Central memory CD8-positive, alpha-beta T cell (primary cell): ENCODE measurements around the gene HS6ST3.
"Not testable (repeated sequence)": the region's sequence is repeated elsewhere in the genome, so short reads cannot be mapped to it uniquely, and the experiment has no call there.

Source experiments
- ATAC-seq: fragments of 150-1000 bp; cut with Tn5 transposase; replicated peaks from 2 replicates; pipeline ENCODE4 v1.10.0; 2022; ENCODE audit warnings: mild to moderate bottlenecking, moderate FRiP score, moderate number of reproducible peaks; ENCODE audit not compliant: poor library complexity, severe bottlenecking; ENCODE audit errors: extremely low read depth
- DNase-seq, 2 donors: peaks; one replicate each; pipeline ENCODE4 v3.0.0; 2021; ENCODE audit warnings: low spot score in 2 of 2
- H3K27ac Mint-ChIP-seq: one replicate; pipeline ENCODE4 v1.8.0; 2022; ENCODE audit warnings: low read depth, mild to moderate bottlenecking, moderate library complexity, mixed read lengths
- H3K27me3 Mint-ChIP-seq: one replicate; pipeline ENCODE4 v1.8.0; 2022; ENCODE audit warnings: mixed read lengths
- H3K36me3 Mint-ChIP-seq: one replicate; pipeline ENCODE4 v1.8.0; 2022; ENCODE audit warnings: mild to moderate bottlenecking, moderate library complexity, mixed read lengths; ENCODE audit not compliant: insufficient read depth
- H3K4me1 Mint-ChIP-seq: one replicate; pipeline ENCODE4 v1.8.0; 2022; ENCODE audit warnings: mixed read lengths
- H3K4me3 Mint-ChIP-seq: one replicate; pipeline ENCODE4 v1.8.0; 2022; ENCODE audit warnings: mild to moderate bottlenecking, moderate library complexity, mixed read lengths
- H3K9me3 Mint-ChIP-seq: one replicate; pipeline ENCODE4 v1.8.0; 2022; ENCODE audit warnings: mixed read lengths

HS6ST3 gene

DNA sequence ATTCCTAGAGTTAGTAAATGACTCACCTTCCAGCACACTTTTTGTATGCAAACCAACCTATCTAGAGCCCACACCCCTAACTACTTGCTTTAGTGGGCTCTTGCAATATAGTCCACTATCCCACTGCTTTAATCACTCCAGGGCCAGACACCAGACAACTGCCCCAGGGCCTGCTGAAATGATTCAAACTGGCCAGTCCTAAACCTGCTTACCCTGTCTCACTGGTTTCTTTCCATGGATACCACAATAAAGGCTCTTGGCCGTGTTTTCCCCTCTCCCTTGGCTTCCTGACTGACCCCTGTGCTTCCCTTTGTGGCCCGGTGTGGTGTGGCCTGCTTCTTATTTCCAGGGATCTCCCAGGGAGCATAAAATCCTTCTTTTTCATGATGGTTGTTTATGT lies 14.6 kb downstream of the HS6ST3 start:
- Mint-ChIP-seq H3K27me3 (no peaks in the 10 kb centered on the region), H3K9me3 (peaks cover 36% of the 10 kb centered on the region), H3K36me3 (no peaks in the 10 kb centered on the region), H3K4me3 (no peak overlapping the region), H3K27ac (no peak overlapping the region), H3K4me1 (no peaks in the 10 kb centered on the region)
- DNase-seq (no peak), ATAC-seq (no peak)

- not testable (repeated sequence) for H3K27me3 Mint-ChIP-seq, H3K27ac Mint-ChIP-seq, H3K36me3 Mint-ChIP-seq, H3K4me1 Mint-ChIP-seq, DNase-seq, H3K4me3 Mint-ChIP-seq, ATAC-seq
- peaks cover 42% of the 10 kb centered on the region for H3K9me3 Mint-ChIP-seq
Measured at GRCh38 chr13:96108072-96108471, 18.2 kb downstream of the HS6ST3 start.

DNA sequence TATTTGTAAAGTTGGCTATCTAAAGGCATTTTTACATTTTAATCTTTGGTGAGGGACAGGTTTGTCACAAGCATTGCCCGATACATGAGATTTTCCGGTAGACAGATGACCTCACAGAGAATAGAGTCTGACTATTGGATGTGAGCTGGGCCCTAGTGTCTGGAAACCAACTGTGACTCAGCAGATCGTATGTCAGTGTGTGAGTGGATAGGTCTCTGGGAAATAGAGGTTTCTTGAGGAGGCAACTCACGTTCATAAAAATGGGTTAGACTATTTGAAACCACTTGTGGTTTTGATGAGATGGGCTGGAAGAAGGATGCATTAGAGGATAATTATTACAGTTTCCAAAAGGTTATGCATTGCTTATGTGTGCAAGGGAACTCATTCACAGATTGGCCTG lies 19.2 kb downstream of the HS6ST3 start:
- H3K9me3 Mint-ChIP-seq: peaks cover 42% of the 10 kb centered on the region
- DNase-seq (no peak), ATAC-seq (no peak)
- H3K36me3 Mint-ChIP-seq: no peaks in the 10 kb centered on the region
- no peaks in the 10 kb centered on the region for H3K27me3 Mint-ChIP-seq
- no peak overlapping the region for H3K27ac Mint-ChIP-seq
- H3K4me1 Mint-ChIP-seq: no peaks in the 10 kb centered on the region
- H3K4me3 Mint-ChIP-seq: no peak overlapping the region

GRCh38 chr13:96112936-96113335 lies 23.0 kb downstream of the HS6ST3 start:
- Mint-ChIP-seq H3K27me3 (no peaks in the 10 kb centered on the region), H3K9me3 (peaks cover 27% of the 10 kb centered on the region)
- ATAC-seq: no peak

DNA sequence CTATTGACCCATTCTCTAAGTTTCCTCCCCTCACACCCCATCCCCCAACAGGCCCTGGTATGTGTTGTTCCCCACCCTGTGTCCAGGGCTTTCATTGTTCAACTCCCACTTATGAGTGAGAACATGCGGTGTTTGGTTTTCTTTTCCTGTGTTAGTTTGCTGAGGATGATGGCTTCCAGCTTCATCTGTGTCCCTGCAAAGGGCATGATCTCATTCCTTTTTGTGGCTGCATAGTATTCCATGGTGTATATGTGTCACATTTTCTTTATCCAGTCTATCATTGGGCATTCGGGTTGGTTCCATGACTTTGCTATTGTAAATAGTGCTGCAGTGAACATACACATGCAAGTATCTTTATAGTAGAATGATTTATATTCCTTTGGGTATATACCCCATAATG lies 25.5 kb downstream of the HS6ST3 start:
- H3K4me3 Mint-ChIP-seq, H3K4me1 Mint-ChIP-seq, H3K27me3 Mint-ChIP-seq, ATAC-seq, H3K27ac Mint-ChIP-seq, DNase-seq, H3K36me3 Mint-ChIP-seq: not testable (repeated sequence)
- peaks cover 12% of the 10 kb centered on the region for H3K9me3 Mint-ChIP-seq

More at GRCh38 chr13:96112936-96113335, 23.0 kb downstream of the HS6ST3 start:
- DNase-seq: no peak
- Mint-ChIP-seq H3K4me3 (no peak overlapping the region), H3K27ac (no peak overlapping the region), H3K36me3 (no peaks in the 10 kb centered on the region), H3K4me1 (no peaks in the 10 kb centered on the region)

GRCh38 chr13:96119921-96120320 lies 30.0 kb downstream of the HS6ST3 start:
- no peak for DNase-seq
- H3K27me3 Mint-ChIP-seq: no peaks in the 10 kb centered on the region
- H3K36me3 Mint-ChIP-seq: no peaks in the 10 kb centered on the region
- no peak overlapping the region for H3K4me3 Mint-ChIP-seq
- no peak for ATAC-seq
- H3K27ac Mint-ChIP-seq: no peak overlapping the region
- no peaks in the 10 kb centered on the region for H3K4me1 Mint-ChIP-seq
- peaks cover 12% of the 10 kb centered on the region for H3K9me3 Mint-ChIP-seq

DNA sequence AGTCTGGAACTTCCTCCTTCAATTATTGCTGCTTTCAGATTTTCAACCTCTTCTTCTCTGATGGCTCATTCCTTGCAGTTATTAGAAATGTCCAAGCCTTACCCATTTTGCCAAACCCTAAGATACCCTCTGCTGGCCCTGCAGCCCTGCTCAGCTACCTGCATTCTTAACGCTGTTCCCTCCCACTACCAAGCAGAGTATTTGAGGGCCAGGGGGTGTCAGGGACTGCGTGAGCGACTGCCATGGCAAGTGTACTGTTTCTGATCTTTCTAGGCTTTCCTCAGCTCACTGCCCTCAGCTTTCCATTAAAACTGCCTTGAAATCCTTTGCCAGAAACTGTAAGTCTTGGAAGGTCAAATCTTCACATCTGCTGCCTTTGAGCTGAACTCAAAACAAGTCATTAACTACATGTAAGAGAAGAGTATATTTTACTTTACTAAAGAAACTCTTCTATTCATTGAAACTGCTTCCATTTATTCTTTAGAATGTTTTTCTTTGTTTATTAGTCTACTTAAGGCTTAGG lies 41.0 kb downstream of the HS6ST3 start:
- no peak overlapping the region for H3K4me3 Mint-ChIP-seq
- no peak for ATAC-seq
- H3K36me3 Mint-ChIP-seq: no peaks in the 10 kb centered on the region
- H3K27ac Mint-ChIP-seq: no peak overlapping the region
- no peaks in the 10 kb centered on the region for H3K27me3 Mint-ChIP-seq
- no peak for DNase-seq
- no peaks in the 10 kb centered on the region for H3K4me1 Mint-ChIP-seq
- H3K9me3 Mint-ChIP-seq: peaks cover 4% of the 10 kb centered on the region

- DNase-seq (no peak), ATAC-seq (no peak)
- H3K36me3 Mint-ChIP-seq: no peaks in the 10 kb centered on the region
- H3K27me3 Mint-ChIP-seq: no peaks in the 10 kb centered on the region
- peaks cover 14% of the 10 kb centered on the region for H3K9me3 Mint-ChIP-seq
- H3K27ac Mint-ChIP-seq: no peak overlapping the region
- H3K4me1 Mint-ChIP-seq: no peaks in the 10 kb centered on the region
- H3K4me3 Mint-ChIP-seq: no peak overlapping the region
Measured at GRCh38 chr13:96141032-96141431, 51.1 kb downstream of the HS6ST3 start.

DNA sequence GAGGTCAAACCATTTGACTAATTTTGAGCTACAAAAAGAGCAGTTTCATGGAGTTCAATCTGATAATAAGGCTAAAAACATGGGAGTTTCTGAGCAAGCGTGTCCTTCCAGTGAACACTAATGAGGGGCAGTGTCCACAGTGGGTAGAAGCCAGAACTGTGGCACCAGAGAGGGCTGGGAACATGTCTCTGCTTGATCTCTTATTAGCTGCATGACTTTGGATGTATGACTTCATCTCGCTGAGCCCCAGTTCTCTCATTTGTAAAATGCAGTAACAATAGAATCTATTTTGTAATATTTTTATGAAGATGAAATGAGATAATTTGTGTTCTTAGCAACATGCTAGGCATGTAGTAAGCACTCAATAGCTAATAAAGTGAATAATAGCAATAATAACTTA lies 69.8 kb downstream of the HS6ST3 start:
- Mint-ChIP-seq H3K27ac (no peak overlapping the region), H3K4me3 (no peak overlapping the region), H3K27me3 (no peaks in the 10 kb centered on the region), H3K9me3 (peaks cover 18% of the 10 kb centered on the region), H3K36me3 (no peaks in the 10 kb centered on the region), H3K4me1 (no peaks in the 10 kb centered on the region)
- DNase-seq (no peak), ATAC-seq (no peak)

GRCh38 chr13:96161141-96161540 lies 71.2 kb downstream of the HS6ST3 start:
- Mint-ChIP-seq H3K27ac (no peak overlapping the region), H3K36me3 (no peaks in the 10 kb centered on the region), H3K27me3 (no peaks in the 10 kb centered on the region), H3K4me1 (no peaks in the 10 kb centered on the region), H3K9me3 (peaks cover 23% of the 10 kb centered on the region), H3K4me3 (no peak overlapping the region)
- no peak for DNase-seq
- no peak for ATAC-seq

GRCh38 chr13:96165840-96166239 lies 75.9 kb downstream of the HS6ST3 start:
- H3K9me3 Mint-ChIP-seq: peaks cover 21% of the 10 kb centered on the region
- H3K36me3 Mint-ChIP-seq: no peaks in the 10 kb centered on the region
- no peaks in the 10 kb centered on the region for H3K27me3 Mint-ChIP-seq
- H3K4me3 Mint-ChIP-seq: no peak overlapping the region
- no peak for DNase-seq
- ATAC-seq: no peak
- no peak overlapping the region for H3K27ac Mint-ChIP-seq
- no peaks in the 10 kb centered on the region for H3K4me1 Mint-ChIP-seq

GRCh38 chr13:96172066-96172465 lies 82.2 kb downstream of the HS6ST3 start:
- Mint-ChIP-seq H3K27ac (no peak overlapping the region), H3K27me3 (no peaks in the 10 kb centered on the region), H3K4me1 (no peaks in the 10 kb centered on the region), H3K36me3 (no peaks in the 10 kb centered on the region), H3K9me3 (peaks cover 10% of the 10 kb centered on the region), H3K4me3 (no peak overlapping the region)
- DNase-seq: no peak
- ATAC-seq: no peak

DNA sequence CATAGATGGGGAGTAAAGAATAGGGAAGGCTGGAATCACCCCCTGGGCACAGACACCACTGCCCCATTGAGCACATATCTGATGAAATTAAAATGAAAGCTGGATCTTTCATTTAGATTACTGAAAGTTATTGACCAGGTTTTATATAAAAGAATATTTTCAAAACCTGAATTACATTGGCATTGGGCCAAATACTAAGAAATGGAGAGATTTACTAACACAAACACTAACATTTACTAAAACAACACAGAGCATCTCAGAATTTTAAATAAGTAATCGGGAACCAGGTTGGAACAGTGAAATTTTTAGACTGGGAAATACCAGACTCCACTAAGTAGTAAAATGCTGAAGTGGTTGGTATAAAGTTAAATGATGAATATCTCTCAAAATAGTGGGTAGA lies 88.9 kb downstream of the HS6ST3 start:
- H3K4me3 Mint-ChIP-seq: no peak overlapping the region
- H3K27me3 Mint-ChIP-seq: no peaks in the 10 kb centered on the region
- no peak for DNase-seq
- H3K4me1 Mint-ChIP-seq: no peaks in the 10 kb centered on the region
- peaks cover 12% of the 10 kb centered on the region for H3K9me3 Mint-ChIP-seq
- ATAC-seq: no peak
- no peak overlapping the region for H3K27ac Mint-ChIP-seq
- H3K36me3 Mint-ChIP-seq: no peaks in the 10 kb centered on the region

- Mint-ChIP-seq H3K4me1 (no peaks in the 10 kb centered on the region), H3K4me3 (no peak overlapping the region), H3K27me3 (no peaks in the 10 kb centered on the region), H3K36me3 (no peaks in the 10 kb centered on the region), H3K9me3 (peaks cover 15% of the 10 kb centered on the region), H3K27ac (no peak overlapping the region)
- ATAC-seq: no peak
- no peak for DNase-seq
Measured at GRCh38 chr13:96179309-96179708, 89.4 kb downstream of the HS6ST3 start.
